Renal cortical epithelial cell (primary cell): ENCODE results near the gene SUPV3L1. TPM values are rescaled to one million over a fixed set of nuclear protein-coding genes. Genes with fewer than 3 reads are reported as not detected.
A peak's percentile ranks its signal among the peaks of the same experiment; 100 is the strongest.
"Not testable (repeated sequence)": the region's sequence is repeated elsewhere in the genome, so short reads cannot be mapped to it uniquely, and the experiment has no call there.

Source experiments
- DNase-seq: peaks from one replicate; pipeline ENCODE4 v3.0.0-alpha.2; 2011; ENCODE audit warnings: low read depth
- total RNA-seq: library from RNA; depleted of rRNA; stranded (reverse); fragments of >200 nt; gene quantifications from 2 replicates; pipeline ENCODE4 v1.2.3, GENCODE V29; 2014

Gene SUPV3L1
- total RNA-seq, 1 donor from 2014 or later = 31.9 TPM

DNA sequence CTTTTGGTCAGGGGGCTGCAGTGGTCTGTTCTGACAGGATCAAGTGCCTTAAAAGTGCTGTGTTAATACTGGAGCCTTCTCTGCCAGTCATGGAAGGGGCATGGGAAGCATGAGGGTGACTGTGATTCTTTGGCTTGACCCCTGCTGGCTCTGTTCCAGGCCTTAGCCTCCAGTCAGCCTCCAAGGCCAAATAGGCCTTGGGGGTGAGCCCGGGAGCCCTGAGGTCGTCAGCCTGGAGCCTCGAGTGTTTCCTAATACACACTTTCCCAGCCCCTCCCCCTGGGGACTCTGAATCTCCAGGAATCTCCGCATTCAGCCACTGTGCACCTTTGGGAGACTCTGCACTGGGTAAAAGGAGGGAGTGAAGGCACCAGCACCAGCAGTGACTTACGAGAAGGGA lies 50.1 kb downstream of the SUPV3L1 start:
- DNase-seq = no peak

- peak; percentile 59 for DNase-seq
Observed at GRCh38 chr10:69232252-69232651, 52.2 kb downstream of the SUPV3L1 start.

GRCh38 chr10:69232736-69233480 lies 52.9 kb downstream of the SUPV3L1 start:
- DNase-seq = no peak

- DNase-seq = no peak
Observed at GRCh38 chr10:69234447-69234846, 54.4 kb downstream of the SUPV3L1 start.

DNA sequence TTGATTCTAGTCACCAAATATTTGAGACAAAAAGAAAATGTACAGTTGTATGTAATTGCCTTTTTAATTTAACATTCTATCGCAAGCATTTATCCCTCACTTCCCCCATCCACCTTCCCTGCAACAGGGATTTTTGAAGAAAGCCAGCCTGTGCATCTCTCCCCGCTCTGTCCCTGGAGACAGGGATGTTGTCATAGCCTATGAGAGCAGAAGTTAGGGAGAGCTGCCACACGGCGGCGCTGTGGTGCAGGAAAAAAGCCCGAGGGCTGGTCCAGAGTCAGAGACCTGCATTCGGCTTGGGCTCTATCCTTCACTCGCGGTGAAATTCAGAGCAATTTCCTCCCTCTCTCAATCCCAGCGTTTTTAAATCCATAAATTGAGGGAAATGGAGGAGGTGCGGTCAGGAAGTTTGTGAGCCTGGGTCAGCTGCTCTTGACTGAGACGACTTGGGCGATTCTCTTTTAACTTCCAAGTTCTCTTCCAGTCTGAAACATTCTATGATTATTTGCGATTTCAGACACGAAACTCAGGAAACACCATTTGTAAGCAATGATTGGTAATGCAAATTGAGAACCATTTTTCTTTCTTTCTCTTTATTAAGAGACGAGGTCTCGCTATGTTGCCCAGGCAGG lies 57.6 kb downstream of the SUPV3L1 start:
- DNase-seq = peak; percentile 39

GRCh38 chr10:69239136-69239535 lies 59.1 kb downstream of the SUPV3L1 start:
- DNase-seq = no peak

GRCh38 chr10:69239816-69240434 lies 59.9 kb downstream of the SUPV3L1 start:
- DNase-seq = no peak

DNA sequence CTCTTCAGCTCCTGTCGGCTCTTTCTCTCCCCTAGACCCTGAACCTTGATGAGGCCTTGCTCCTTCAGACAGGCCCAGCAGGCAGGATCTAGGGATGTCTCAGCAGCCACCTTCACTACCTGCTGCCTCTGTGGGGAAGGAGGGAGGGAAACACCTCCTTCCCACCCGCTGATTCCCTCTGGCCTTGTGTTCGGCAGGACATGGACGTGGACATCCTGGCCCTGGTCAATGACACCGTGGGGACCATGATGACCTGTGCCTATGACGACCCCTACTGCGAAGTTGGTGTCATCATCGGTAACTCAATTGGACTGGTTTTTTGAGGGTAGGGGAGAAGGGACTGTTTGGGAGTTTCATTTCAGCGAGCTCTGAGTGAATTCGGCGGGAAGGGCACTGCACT lies 60.4 kb downstream of the SUPV3L1 start:
- DNase-seq = no peak

GRCh38 chr10:69241575-69241974 lies 61.5 kb downstream of the SUPV3L1 start:
- no peak for DNase-seq

DNA sequence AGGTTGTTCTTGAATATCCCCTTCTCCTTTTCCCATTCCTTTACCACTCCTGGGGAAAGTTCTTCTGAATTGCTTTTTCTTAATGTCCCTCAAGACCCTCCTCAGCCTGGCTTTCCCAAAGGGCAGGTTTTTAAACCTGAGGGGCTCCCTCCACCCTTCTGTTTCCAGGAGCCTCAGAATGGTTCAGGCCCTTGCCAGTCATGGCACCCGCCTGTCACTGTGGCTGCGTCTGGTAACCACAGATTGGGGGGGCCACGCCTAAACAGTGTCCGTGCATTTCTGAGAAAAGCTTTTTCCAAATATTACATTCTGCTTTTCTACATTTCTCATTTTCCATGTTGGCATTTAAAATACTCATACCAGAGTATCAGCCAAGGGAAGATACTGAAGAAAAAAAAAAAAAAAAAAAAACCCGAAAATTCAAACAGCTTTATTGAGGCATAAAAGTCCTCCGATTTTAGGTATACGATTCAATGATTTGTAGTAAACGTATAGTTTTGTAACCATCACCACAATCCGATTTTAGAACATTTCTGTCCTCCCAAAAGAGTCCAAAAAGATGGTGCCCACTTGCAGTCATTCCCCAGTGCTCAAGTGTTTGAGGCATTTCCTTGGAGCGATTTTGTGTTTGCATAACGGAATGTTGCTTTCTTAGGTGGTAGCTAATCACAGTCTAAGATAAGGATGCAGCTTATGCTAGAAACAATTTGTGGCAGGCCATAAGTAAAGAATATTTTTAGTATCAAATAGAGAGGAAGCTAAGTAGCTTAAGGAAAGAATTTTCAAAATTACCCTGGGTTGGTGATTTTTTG lies 62.2 kb downstream of the SUPV3L1 start:
- no peak for DNase-seq

DNA sequence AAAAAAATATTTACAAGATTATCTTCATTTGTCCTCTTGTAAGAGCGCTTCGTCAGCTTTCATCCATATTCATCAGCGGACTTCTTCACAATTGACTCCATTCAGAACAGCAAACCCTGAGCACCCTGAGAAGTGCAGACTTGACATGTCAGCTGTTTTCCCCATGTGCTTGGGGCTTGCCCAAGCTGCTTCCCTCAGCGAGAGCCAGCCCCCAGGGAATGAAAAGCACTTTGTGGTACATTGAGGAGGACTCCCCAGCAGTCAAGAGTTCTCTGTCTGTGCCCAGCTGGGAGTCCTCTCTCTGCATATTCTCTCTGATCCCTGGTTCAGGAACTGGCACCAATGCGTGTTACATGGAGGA lies 62.8 kb downstream of the SUPV3L1 start:
- no peak for DNase-seq

DNA sequence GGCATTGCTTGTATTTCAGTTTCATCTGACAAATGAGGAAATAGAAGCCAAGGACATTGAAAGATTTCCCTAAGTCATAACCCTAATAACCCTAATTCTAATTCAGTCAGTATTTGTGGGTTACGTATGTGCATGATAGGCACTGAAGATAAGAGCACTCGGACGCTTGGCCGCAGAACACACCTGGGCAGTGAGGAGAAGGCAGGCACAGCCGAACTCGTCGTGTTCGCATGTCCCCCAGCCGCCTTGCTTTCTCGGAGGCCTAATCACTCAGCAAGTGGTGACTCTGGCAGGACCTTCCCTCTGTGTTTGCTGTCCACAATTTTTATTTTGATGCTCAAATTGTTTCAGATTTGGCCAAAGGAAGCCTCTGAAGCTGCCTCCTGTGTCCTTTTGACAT lies 63.8 kb downstream of the SUPV3L1 start:
- DNase-seq = no peak

- DNase-seq = no peak
Observed at GRCh38 chr10:69246036-69246435, 66.0 kb downstream of the SUPV3L1 start.

GRCh38 chr10:69246581-69247312 lies 66.7 kb downstream of the SUPV3L1 start:
- no peak for DNase-seq

DNA sequence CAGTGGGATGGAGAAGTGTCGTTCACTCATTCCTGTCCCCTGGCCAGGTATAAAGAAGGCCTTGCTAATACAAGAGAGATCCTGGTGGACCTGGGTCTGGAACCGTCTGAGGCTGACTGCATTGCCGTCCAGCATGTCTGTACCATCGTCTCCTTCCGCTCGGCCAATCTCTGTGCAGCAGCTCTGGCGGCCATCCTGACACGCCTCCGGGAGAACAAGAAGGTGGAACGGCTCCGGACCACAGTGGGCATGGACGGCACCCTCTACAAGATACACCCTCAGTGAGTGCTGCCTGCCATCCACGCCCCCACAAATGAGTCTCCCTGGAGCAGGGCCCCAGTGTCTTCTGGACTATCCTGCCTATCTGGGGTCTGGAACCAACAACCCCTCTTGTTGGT lies 67.3 kb downstream of the SUPV3L1 start:
- DNase-seq = no peak

DNA sequence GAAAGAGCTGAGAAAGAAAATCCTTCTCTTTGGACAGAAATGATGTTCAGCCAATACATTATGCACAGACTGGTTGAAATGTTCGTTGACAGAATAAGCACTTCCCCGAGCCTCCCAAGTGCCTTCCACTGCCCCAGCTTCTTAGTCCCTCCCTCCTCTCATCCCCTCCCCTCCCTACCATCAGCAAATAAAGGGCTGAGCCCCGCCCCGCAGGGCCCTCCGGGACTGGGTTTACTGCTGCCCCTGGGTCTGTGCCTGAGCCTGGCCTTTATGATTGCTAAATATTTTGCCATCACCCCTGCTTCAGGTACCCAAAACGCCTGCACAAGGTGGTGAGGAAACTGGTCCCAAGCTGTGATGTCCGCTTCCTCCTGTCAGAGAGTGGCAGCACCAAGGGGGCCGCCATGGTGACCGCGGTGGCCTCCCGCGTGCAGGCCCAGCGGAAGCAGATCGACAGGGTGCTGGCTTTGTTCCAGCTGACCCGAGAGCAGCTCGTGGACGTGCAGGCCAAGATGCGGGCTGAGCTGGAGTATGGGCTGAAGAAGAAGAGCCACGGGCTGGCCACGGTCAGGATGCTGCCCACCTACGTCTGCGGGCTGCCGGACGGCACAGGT lies 68.2 kb downstream of the SUPV3L1 start:
- DNase-seq = no peak

DNA sequence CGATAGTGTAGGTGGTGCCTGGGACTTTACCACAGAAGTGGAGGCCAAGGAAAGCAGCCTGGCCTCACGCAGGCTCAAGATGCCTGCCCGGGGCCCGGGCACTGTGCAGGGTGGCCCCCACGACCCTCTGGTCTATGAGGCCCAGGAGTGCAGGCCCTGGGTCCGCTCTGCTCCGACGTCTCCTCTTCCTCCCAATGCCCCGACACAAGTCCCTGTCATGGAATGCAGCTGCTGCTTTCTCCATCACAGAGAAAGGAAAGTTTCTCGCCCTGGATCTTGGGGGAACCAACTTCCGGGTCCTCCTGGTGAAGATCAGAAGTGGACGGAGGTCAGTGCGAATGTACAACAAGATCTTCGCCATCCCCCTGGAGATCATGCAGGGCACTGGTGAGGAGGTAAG lies 70.0 kb downstream of the SUPV3L1 start:
- no peak for DNase-seq

DNA sequence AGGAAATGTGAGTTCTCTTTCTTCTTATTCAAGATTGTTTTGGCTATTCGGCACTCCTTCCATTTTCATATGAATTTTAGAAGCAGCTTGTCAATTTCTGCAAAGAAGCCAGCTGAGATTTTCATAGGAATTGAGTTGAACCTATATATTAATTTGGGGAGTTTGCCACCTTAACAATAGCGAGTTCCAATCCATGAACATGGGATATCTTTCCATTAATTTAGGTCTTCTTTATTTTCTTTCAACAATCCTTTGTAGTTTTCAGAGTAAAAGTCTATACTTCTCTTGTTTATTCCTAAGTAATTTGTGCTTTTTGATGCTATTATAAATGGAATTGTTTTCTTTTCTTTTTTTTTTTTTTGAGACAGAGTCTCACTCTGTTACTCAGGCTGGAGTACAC lies 71.4 kb downstream of the SUPV3L1 start:
- DNase-seq = not testable (repeated sequence)

- no peak for DNase-seq
Observed at GRCh38 chr10:69253171-69253570, 73.1 kb downstream of the SUPV3L1 start.

DNA sequence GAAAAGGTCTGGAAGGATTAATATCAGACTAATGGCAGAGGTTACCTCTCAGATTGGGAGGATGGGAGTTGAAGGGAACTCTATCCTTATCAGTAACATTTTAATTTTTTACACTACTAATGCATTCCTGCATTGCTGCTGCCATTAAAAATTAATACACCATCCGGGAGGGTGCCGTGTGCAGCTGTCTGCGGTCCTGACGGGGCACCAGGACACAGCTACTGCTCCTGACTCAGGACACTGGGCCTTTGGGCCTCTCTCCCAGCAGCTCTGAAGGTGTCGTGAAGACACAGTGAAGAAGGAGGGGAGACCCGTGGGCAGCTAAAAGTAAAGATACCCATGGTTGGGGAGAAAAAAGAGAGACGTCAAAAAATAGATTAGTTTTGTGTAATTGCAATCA lies 74.8 kb downstream of the SUPV3L1 start:
- no peak for DNase-seq
